GM12878 (cell line): Measurements from ENCODE around the gene DEUP1. TPM values are rescaled to one million over a fixed set of nuclear protein-coding genes. Genes with fewer than 3 reads are reported as not detected.

Source experiments
- ATAC-seq: fragments of 200-7000 bp; cut with Tn5 transposase; 3 replicates; pipeline ENCODE4 v1.9.1; 2020; ENCODE audit warnings: mild to moderate bottlenecking, moderate library complexity
- BruUV-seq: library from RNA; stranded (reverse); fragments of 400-500 nt; replicated peaks from 2 replicates; lab custom pipeline; 2021; lab: Mats Ljungman, UMichigan
- CTCF ChIA-PET: fragments of 300-600 bp; sonication (Branson Sonifier 250); formaldehyde crosslinking; extraction: SDS; loops from one replicate; lab custom pipeline; 2021; ENCODE audit warnings: inconsistent platforms; lab: Yijun Ruan, JAX
- POLR2A ChIA-PET: fragments of 350-600 bp; formaldehyde crosslinking; extraction: SDS; loops from one replicate; lab custom pipeline; 2021; ENCODE audit warnings: inconsistent platforms; lab: Charles Lee
- RAD21 ChIA-PET: fragments of 300-600 bp; sonication (Branson Sonifier 250); formaldehyde crosslinking; loops from one replicate; lab custom pipeline; 2023; ENCODE audit warnings: antibody characterized with exemption; ENCODE audit not compliant: unreplicated experiment; lab: Charles Lee
- SMC1A ChIA-PET: fragments of 300-600 bp; sonication (Branson Sonifier 250); formaldehyde crosslinking; loops from one replicate; lab custom pipeline; 2023; ENCODE audit not compliant: unreplicated experiment, uncharacterized antibody; lab: Charles Lee
- DNase-seq: peaks from one replicate; pipeline ENCODE4 v3.0.0-alpha.2; 2011; ENCODE audit warnings: low read depth, low spot score
- FAIRE-seq: peaks from 3 replicates; lab custom pipeline; 2011; peaks lifted over from hg19 to GRCh38; lab: Jason Lieb, UNC
- H2AFZ ChIP-seq: 2 replicates; pipeline ENCODE4 v1.6.0; 2011; ENCODE audit warnings: low read depth, low read length, control low read depth; ENCODE audit not compliant: control insufficient read depth
- H3K27ac ChIP-seq: 2 replicates; pipeline ENCODE4 v1.5.1; 2011; ENCODE audit warnings: control low read depth; ENCODE audit not compliant: control insufficient read depth, insufficient read depth
- H3K27me3 ChIP-seq, 2 experiments: replicated peaks in 1 of 2; 2 replicates each; pipeline versions ENCODE4 v1.6.0 to v1.6.1; 2011; ENCODE audit warnings: low read length in 1 of 2; ENCODE audit not compliant: control insufficient read depth in 2 of 2, insufficient read depth in 2 of 2
- H3K36me3 ChIP-seq, 2 experiments: 2 replicates each; pipeline ENCODE4 v1.5.1; 2011; ENCODE audit warnings: low read length in 1 of 2; ENCODE audit not compliant: control insufficient read depth in 2 of 2, insufficient read depth in 2 of 2
- H3K4me1 ChIP-seq: 2 replicates; pipeline ENCODE4 v1.6.1; 2011; ENCODE audit warnings: mild to moderate bottlenecking, low read length, moderate library complexity, mixed read lengths; ENCODE audit not compliant: control insufficient read depth, insufficient read depth
- H3K4me2 ChIP-seq: 2 replicates; pipeline ENCODE4 v1.6.0; 2011; ENCODE audit warnings: control low read depth; ENCODE audit not compliant: control insufficient read depth, insufficient read depth
- H3K4me3 ChIP-seq: fragments of 200-600 bp; sonication (generic); 2 replicates; pipeline ENCODE4 v1.5.1; 2016
- H3K79me2 ChIP-seq: 2 replicates; pipeline ENCODE4 v1.6.0; 2011; ENCODE audit warnings: low read length; ENCODE audit not compliant: control insufficient read depth, insufficient read depth
- H3K9ac ChIP-seq: 2 replicates; pipeline ENCODE4 v1.8.0; 2011; ENCODE audit warnings: low read length, control low read depth, mixed read lengths; ENCODE audit not compliant: control insufficient read depth, insufficient read depth
- H3K9me3 ChIP-seq: replicated peaks from 3 replicates; pipeline ENCODE4 v1.5.1; 2011; ENCODE audit warnings: mild to moderate bottlenecking, low read length; ENCODE audit not compliant: control insufficient read depth, insufficient read depth
- H4K20me1 ChIP-seq: 2 replicates; pipeline ENCODE4 v1.6.0; 2011; ENCODE audit not compliant: control insufficient read depth, insufficient read depth
- CHD2 ChIP-seq: IDR thresholded peaks from 2 replicates; pipeline ENCODE4 v1.6.1; 2011; ENCODE audit warnings: low read depth, low read length, improper control_type of control experiment, borderline replicate concordance
- HDAC2 ChIP-seq: fragments of 200-600 bp; sonication (generic); IDR thresholded peaks from 2 replicates; pipeline ENCODE4 v1.6.1; 2017
- IKZF1 ChIP-seq: fragments of 450-650 bp; conservative IDR thresholded peaks from 2 replicates; pipeline ENCODE4 v1.6.1; 2017; ENCODE audit warnings: antibody characterized with exemption, mild to moderate bottlenecking
- IRF5 ChIP-seq: fragments of 450-650 bp; IDR thresholded peaks from 2 replicates; pipeline ENCODE4 v1.6.1; 2017; ENCODE audit warnings: borderline replicate concordance
- JUNB ChIP-seq: IDR thresholded peaks from 2 replicates; pipeline ENCODE4 v1.6.1; 2016; ENCODE audit warnings: antibody characterized with exemption, mild to moderate bottlenecking
- NFIC ChIP-seq: IDR thresholded peaks from 2 replicates; pipeline ENCODE4 v1.6.1; 2012; ENCODE audit warnings: low read depth, mild to moderate bottlenecking, inconsistent platforms, low read length, moderate library complexity
- NFXL1 ChIP-seq: fragments of 450-650 bp; IDR thresholded peaks from 2 replicates; pipeline ENCODE4 v1.6.1; 2017; ENCODE audit warnings: antibody characterized with exemption, mild to moderate bottlenecking, borderline replicate concordance
- PAX5 ChIP-seq: IDR thresholded peaks from 2 replicates; pipeline ENCODE4 v1.6.1; 2011; ENCODE audit warnings: low read depth, low read length, borderline replicate concordance
- PML ChIP-seq: IDR thresholded peaks from 2 replicates; pipeline ENCODE4 v1.6.1; 2012; ENCODE audit warnings: low read length, inconsistent platforms
- RAD21 ChIP-seq: IDR thresholded peaks from 2 replicates; pipeline ENCODE4 v1.6.1; 2011; ENCODE audit warnings: mild to moderate bottlenecking, low read depth, low read length, moderate library complexity; ENCODE audit not compliant: insufficient read depth
- TCF12 ChIP-seq: IDR thresholded peaks from 2 replicates; pipeline ENCODE4 v1.6.1; 2011; ENCODE audit warnings: low read depth, mild to moderate bottlenecking, low read length
- ZNF274 ChIP-seq: IDR thresholded peaks from one replicate; pipeline ENCODE4 v1.8.0; 2011; ENCODE audit not compliant: insufficient read length, insufficient read depth
- WGBS: methylation state at CpG from one replicate; pipeline ENCODE4 v1.1.6; 2016; ENCODE audit warnings: low lambda C conversion rate; ENCODE audit not compliant: insufficient replicate concordance, insufficient coverage; ENCODE audit errors: missing lambda C conversion rate; 5-methylcytosine and 5-hydroxymethylcytosine counted together
- in situ Hi-C: fragments of 300-500 bp; cut with MboI; formaldehyde crosslinking; loops from 9 replicates; pipeline ENCODE4 v1.14.3; 2018; ENCODE audit warnings: mixed read lengths
- intact Hi-C: fragments of 100-400 bp; cut with micrococcal nuclease; formaldehyde crosslinking; loops from one replicate; pipeline ENCODE4 v1.14.2; 2022; ENCODE audit not compliant: unreplicated experiment
- polyA plus RNA-seq, 11 experiments: library from polyadenylated mRNA; depleted of rRNA in 4 of 11; unstranded in 6 of 11; stranded (reverse) in 5 of 11; fragments of >200 nt; fragmentation: Nextera tagmentation in 4 of 11; fragmentation: Illumina TruSeq in 1 of 11; extraction: Ambion mirVana in 4 of 11; extraction: Trizol in 1 of 11; gene quantifications; 1 replicate in 1 of 11; 2 replicates in 10 of 11; pipeline versions ENCODE4 v1.2.1 to v1.2.3, GENCODE V29; 2011 to 2016; ENCODE audit warnings: inconsistent platforms in 2 of 11, missing spikeins in 2 of 11, low read depth in 1 of 11
- total RNA-seq, 4 experiments: library from RNA; depleted of rRNA in 3 of 4; stranded (reverse); fragments of >200 nt in 3 of 4; fragmentation: Illumina TruSeq in 1 of 4; extraction: Trizol in 1 of 4; gene quantifications; 2 replicates each; pipeline versions ENCODE4 v1.2.1 to v1.2.3, GENCODE V29; 2013 to 2021
- TF ChIP-seq, protein P1 (sequence below): IDR thresholded peaks from 2 replicates; pipeline ENCODE4 v1.6.1; 2012; ENCODE audit warnings: low read depth, low read length, improper control_type of control experiment
- TF ChIP-seq, protein P2 (sequence below): IDR thresholded peaks from 2 replicates; pipeline ENCODE4 v1.6.1; 2011; ENCODE audit warnings: low read depth, mild to moderate bottlenecking, low read length, moderate library complexity, borderline replicate concordance; ENCODE audit errors: extremely low read depth

The DEUP1 gene
- total and polyA plus RNA-seq, 10 of the 15 experiments (the other 5 are each of a cell fraction or from before 2014, with no cell fraction given), result 0.12 TPM; not detected in 9

DNA sequence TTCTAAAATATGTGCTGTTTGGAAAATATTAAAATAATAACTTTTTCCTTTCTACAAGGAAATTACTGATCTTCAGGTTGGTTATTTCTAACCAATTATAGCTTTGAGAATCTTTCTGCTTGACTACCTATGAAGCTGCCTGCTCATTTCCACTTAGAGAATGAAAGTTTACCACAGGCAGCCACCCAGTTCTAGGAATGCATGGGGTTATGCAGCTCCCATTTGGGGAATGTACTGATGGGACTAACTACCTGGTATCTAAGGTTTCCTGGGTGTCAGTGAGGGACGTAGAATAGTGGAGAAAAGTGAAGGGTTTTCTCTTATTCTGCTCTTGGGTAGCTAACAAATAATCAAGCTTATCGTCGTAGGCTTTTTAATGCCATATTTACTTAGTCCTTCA, 73.4 kb downstream of the DEUP1 start (continued):
- TF ChIP-seq NFXL1 (no peak), ZNF274 (no peak), IRF5 (no peak), JUNB (no peak), PML (no peak)
- TF ChIP-seq, protein P1, sequence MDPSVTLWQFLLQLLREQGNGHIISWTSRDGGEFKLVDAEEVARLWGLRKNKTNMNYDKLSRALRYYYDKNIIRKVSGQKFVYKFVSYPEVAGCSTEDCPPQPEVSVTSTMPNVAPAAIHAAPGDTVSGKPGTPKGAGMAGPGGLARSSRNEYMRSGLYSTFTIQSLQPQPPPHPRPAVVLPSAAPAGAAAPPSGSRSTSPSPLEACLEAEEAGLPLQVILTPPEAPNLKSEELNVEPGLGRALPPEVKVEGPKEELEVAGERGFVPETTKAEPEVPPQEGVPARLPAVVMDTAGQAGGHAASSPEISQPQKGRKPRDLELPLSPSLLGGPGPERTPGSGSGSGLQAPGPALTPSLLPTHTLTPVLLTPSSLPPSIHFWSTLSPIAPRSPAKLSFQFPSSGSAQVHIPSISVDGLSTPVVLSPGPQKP, result no peak

DNA sequence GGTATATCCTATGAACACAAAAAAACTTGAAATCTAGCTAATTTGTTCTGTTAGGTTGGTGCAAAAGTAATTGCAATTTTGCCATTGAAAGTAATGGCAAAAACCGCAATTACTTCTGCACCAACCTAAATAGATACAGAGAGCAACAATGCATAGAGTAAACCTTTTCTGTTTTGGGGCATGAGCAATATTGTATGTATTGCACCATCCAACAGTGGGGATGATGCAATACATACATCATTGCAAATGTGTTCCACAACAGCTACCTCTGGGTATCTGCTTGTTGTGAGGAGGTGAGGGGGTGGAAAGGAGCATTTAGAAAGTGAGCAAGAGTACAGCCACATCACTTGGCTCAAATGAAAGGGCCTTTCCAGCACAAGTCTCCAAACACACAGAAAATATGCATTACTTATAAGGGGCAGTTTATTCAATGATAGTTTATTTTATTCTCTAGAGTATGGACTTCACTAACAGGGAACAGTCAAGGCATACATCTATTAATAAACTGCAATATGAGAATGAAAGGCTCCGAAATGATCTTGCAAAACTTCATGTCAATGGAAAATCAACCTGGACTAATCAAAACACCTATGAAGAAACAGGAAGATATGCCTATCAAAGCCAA, 77.3 kb downstream of the DEUP1 start:
- 51% methylated on average over 2 of the region's 2 CpGs for WGBS
- in situ Hi-C loops (no loop called here), intact Hi-C loops (no loop called here)
- DNase-seq, result no peak
- Histone ChIP-seq H3K27ac (no peak overlapping the region), H3K9me3 (no peaks in the 10 kb centered on the region), H3K36me3 (no peaks in the 10 kb centered on the region), H2AFZ (no peak overlapping the region), H3K79me2 (no peaks in the 10 kb centered on the region), H3K9ac (no peak overlapping the region), H3K4me2 (no peak overlapping the region), H3K27me3 (no peaks in the 10 kb centered on the region), H3K4me3 (no peak overlapping the region), H3K4me1 (no peaks in the 10 kb centered on the region), H4K20me1 (no peaks in the 10 kb centered on the region)
- ChIA-PET POLR2A (no interaction called here), CTCF (no interaction called here), RAD21 (no interaction called here), SMC1A (interaction anchor here (2.2 kb wide), 1 partner anchor 10 kb away, joined by 7 read pairs; no protein-coding TSS in a partner anchor)
- TF ChIP-seq TCF12 (no peak), HDAC2 (no peak), PAX5 (no peak), CHD2 (no peak), NFIC (no peak), IKZF1 (no peak), RAD21 (no peak)
- TF ChIP-seq, protein P2, sequence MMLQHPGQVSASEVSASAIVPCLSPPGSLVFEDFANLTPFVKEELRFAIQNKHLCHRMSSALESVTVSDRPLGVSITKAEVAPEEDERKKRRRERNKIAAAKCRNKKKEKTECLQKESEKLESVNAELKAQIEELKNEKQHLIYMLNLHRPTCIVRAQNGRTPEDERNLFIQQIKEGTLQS, result no peak
- no TSS peak for BruUV-seq
- FAIRE-seq, result no peak
- no peak for ATAC-seq
